Loucy (cell line): ENCODE results near the gene ADAM22.

Experiments
- H2AFZ ChIP-seq: fragments of 200-600 bp; sonication (generic); 2 replicates; pipeline ENCODE4 v1.6.0; 2016; ENCODE audit warnings: antibody characterized with exemption, mild to moderate bottlenecking, low read length, moderate library complexity
- H3F3A ChIP-seq: fragments of 200-600 bp; 2 replicates; pipeline ENCODE4 v1.6.0; 2016; ENCODE audit warnings: antibody characterized with exemption, low read depth, mild to moderate bottlenecking
- H3K27me3 ChIP-seq: fragments of 200-600 bp; sonication (generic); 2 replicates; pipeline ENCODE4 v1.6.1; 2014; ENCODE audit warnings: low read length, mild to moderate bottlenecking; ENCODE audit not compliant: insufficient read depth, poor library complexity, severe bottlenecking
- H3K36me3 ChIP-seq: fragments of 200-600 bp; sonication (generic); 2 replicates; pipeline ENCODE4 v1.6.1; 2016; ENCODE audit warnings: low read length; ENCODE audit not compliant: insufficient read depth
- H3K4me1 ChIP-seq: fragments of 200-600 bp; sonication (generic); 2 replicates; pipeline ENCODE4 v1.5.1; 2014; ENCODE audit warnings: low read length, mild to moderate bottlenecking; ENCODE audit not compliant: insufficient read depth, poor library complexity, severe bottlenecking
- H3K4me2 ChIP-seq: fragments of 200-600 bp; sonication (generic); 2 replicates; pipeline ENCODE4 v1.6.0; 2014; ENCODE audit warnings: antibody characterized with exemption, low read length, low read depth, mild to moderate bottlenecking; ENCODE audit not compliant: poor library complexity, severe bottlenecking
- H3K4me3 ChIP-seq: fragments of 200-600 bp; sonication (generic); 2 replicates; pipeline ENCODE4 v1.5.1; 2014; ENCODE audit warnings: low read length, mild to moderate bottlenecking, mixed read lengths; ENCODE audit not compliant: poor library complexity, severe bottlenecking
- H3K79me2 ChIP-seq: fragments of 200-600 bp; sonication (generic); 2 replicates; pipeline ENCODE4 v1.6.1; 2014; ENCODE audit warnings: low read length; ENCODE audit not compliant: insufficient read depth
- H3K9ac ChIP-seq: fragments of 200-600 bp; sonication (generic); 2 replicates; pipeline ENCODE4 v1.6.0; 2014; ENCODE audit warnings: mild to moderate bottlenecking, low read depth, low read length, moderate library complexity; ENCODE audit not compliant: poor library complexity, severe bottlenecking
- H3K9me2 ChIP-seq: fragments of 200-600 bp; sonication (generic); replicated peaks from 2 replicates; pipeline ENCODE4 v1.6.1; 2016; ENCODE audit warnings: low read depth, low read length, mixed read lengths
- H3K9me3 ChIP-seq: fragments of 200-600 bp; sonication (generic); 2 replicates; pipeline ENCODE4 v1.6.1; 2014; ENCODE audit warnings: mild to moderate bottlenecking, antibody characterized with exemption, low read length, low read depth; ENCODE audit not compliant: insufficient read depth
- H4K20me1 ChIP-seq: fragments of 200-600 bp; sonication (generic); 2 replicates; pipeline ENCODE4 v1.6.0; 2014; ENCODE audit warnings: antibody characterized with exemption, low read length, mild to moderate bottlenecking; ENCODE audit not compliant: insufficient read depth, poor library complexity, severe bottlenecking
- EZH2phosphoT487 ChIP-seq: fragments of 200-600 bp; IDR thresholded peaks from 2 replicates; pipeline ENCODE4 v1.6.1; 2018; ENCODE audit warnings: antibody characterized with exemption, mild to moderate bottlenecking, moderate library complexity, borderline replicate concordance
- TF ChIP-seq, protein P1 (sequence below): fragments of 200-600 bp; sonication (generic); conservative IDR thresholded peaks from 2 replicates; pipeline ENCODE4 v1.5.1; 2014; ENCODE audit warnings: mild to moderate bottlenecking, antibody characterized with exemption, low read length

The ADAM22 gene

GRCh38 chr7:88205179-88205578 is 271.1 kb downstream of the ADAM22 start:
- H4K20me1 ChIP-seq, result no peaks in the 10 kb centered on the region
- no peaks in the 10 kb centered on the region for H3K9me3 ChIP-seq
- no peak overlapping the region for H3K9ac ChIP-seq
- H3K36me3 ChIP-seq, result peaks cover 66% of the 10 kb centered on the region; the same call in 1 of the 2 replicates
- H3F3A ChIP-seq, result no peaks in the 10 kb centered on the region; the same call in 1 of the 2 replicates
- TF ChIP-seq, protein P1, sequence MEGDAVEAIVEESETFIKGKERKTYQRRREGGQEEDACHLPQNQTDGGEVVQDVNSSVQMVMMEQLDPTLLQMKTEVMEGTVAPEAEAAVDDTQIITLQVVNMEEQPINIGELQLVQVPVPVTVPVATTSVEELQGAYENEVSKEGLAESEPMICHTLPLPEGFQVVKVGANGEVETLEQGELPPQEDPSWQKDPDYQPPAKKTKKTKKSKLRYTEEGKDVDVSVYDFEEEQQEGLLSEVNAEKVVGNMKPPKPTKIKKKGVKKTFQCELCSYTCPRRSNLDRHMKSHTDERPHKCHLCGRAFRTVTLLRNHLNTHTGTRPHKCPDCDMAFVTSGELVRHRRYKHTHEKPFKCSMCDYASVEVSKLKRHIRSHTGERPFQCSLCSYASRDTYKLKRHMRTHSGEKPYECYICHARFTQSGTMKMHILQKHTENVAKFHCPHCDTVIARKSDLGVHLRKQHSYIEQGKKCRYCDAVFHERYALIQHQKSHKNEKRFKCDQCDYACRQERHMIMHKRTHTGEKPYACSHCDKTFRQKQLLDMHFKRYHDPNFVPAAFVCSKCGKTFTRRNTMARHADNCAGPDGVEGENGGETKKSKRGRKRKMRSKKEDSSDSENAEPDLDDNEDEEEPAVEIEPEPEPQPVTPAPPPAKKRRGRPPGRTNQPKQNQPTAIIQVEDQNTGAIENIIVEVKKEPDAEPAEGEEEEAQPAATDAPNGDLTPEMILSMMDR, result no peak
- TF ChIP-seq EZH2phosphoT487, result no peak
- H3K4me2 ChIP-seq, result no peak overlapping the region
- no peak overlapping the region for H3K4me3 ChIP-seq
- H3K4me1 ChIP-seq, result no peaks in the 10 kb centered on the region
- H3K27me3 ChIP-seq, result no peaks in the 10 kb centered on the region
- no peak overlapping the region for H2AFZ ChIP-seq
- H3K9me2 ChIP-seq, result no peaks in the 10 kb centered on the region
- H3K79me2 ChIP-seq, result no peaks in the 10 kb centered on the region

- Histone ChIP-seq H3F3A (no peaks in the 10 kb centered on the region; the same call in 1 of the 2 replicates), H3K4me1 (no peaks in the 10 kb centered on the region), H3K79me2 (0 out of 2 replicates have a peak, but pooled peaks cover under 1% of the 10 kb centered on the region), H2AFZ (no peak overlapping the region), H3K9ac (no peak overlapping the region), H3K4me2 (no peak overlapping the region), H3K9me3 (no peaks in the 10 kb centered on the region), H3K27me3 (no peaks in the 10 kb centered on the region), H3K4me3 (no peak overlapping the region), H3K36me3 (peaks cover 67% of the 10 kb centered on the region; the same call in 1 of the 2 replicates), H3K9me2 (no peaks in the 10 kb centered on the region), H4K20me1 (no peaks in the 10 kb centered on the region)
- no peak for TF ChIP-seq EZH2phosphoT487
- TF ChIP-seq, protein P1, result no peak
These were observed 272.2 kb downstream of the ADAM22 start for GRCh38 chr7:88206254-88206653.

DNA sequence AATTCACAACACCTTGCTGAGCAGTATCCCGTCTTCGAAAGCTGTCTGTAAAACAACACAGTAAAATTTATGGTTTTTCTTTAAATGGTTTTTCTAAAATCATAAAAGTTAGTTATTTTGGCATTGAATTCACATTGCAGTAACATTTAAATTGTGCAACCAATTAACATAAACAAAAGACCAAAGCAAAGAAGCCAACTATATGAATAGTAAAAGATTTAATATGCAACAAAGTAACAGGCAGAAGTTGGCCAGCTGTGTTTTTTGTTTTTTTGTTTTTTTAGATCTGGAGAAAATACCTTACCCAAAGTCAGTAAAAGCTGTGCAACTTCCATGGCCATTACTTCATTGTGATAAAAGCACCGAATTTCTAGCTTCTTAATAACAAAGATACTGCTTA is 274.5 kb downstream of the ADAM22 start:
- Histone ChIP-seq H3F3A (no peaks in the 10 kb centered on the region), H3K4me1 (no peaks in the 10 kb centered on the region)
- TF ChIP-seq, protein P1, result no peak

More for the DNA sequence above, 274.5 kb downstream of the ADAM22 start:
- Histone ChIP-seq H3K36me3 (peaks cover 73% of the 10 kb centered on the region; the same call in 1 of the 2 replicates), H3K79me2 (peaks cover 6% of the 10 kb centered on the region), H3K27me3 (no peaks in the 10 kb centered on the region), H3K9ac (no peak overlapping the region), H4K20me1 (peaks cover 10% of the 10 kb centered on the region), H3K9me3 (no peaks in the 10 kb centered on the region), H2AFZ (no peak overlapping the region), H3K4me2 (no peak overlapping the region), H3K4me3 (no peak overlapping the region), H3K9me2 (no peaks in the 10 kb centered on the region)
